ENCODE data around the gene DGKB. TPM values are rescaled to one million over a fixed set of nuclear protein-coding genes. Genes with fewer than 3 reads are reported as not detected.

The DGKB gene
- total RNA-seq, 1 experiment from 2014 or later = not detected

- intact Hi-C loops (cut with micrococcal nuclease; ENCODE audit: unreplicated experiment) = no loop called here
- H3K4me3 ChIP-seq (ENCODE audit: low read depth in 2 of 2, low read length in 2 of 2) = no peak overlapping the region
- no peak overlapping the region for H3K27ac ChIP-seq (ENCODE audit: low read length)
- BruUV-seq (replicated peaks) = no TSS peak
- no peaks in the 10 kb centered on the region for H3K27me3 ChIP-seq (ENCODE audit: control insufficient read depth, insufficient read depth, low read length)
- ATAC-seq = no peak
- CTCF ChIA-PET = no interaction called here
- no peaks in the 10 kb centered on the region for H3K4me1 ChIP-seq (ENCODE audit: control insufficient read depth, insufficient read depth, low read length)
- 0 out of 2 replicates have a peak, but pooled peaks cover 2% of the 10 kb centered on the region for H3K9me3 ChIP-seq (ENCODE audit: control insufficient read depth, insufficient read depth, low read depth, low read length)
- in situ Hi-C loops (cut with HindIII; ENCODE audit: low pct_unique_long_range_greater_than_20kb, low sequenced_read_pairs) = no loop called here
- TF ChIP-seq SIN3A (IDR thresholded peaks at IDR 0.05; ENCODE audit: borderline replicate concordance, insufficient read depth, low read depth, low read length) (no peak), CTCF (IDR thresholded peaks at IDR 0.05) (no peak), REST (IDR thresholded peaks at IDR 0.05; ENCODE audit: insufficient read depth in 1 of 2, low read depth in 2 of 2, low read length in 1 of 2) (no peak), POLR2AphosphoS5 (IDR thresholded peaks at IDR 0.05; ENCODE audit: low read depth, low read length) (no peak), TCF7L2 (IDR thresholded peaks at IDR 0.05; ENCODE audit: low read depth, low read length) (no peak)
- H3K36me3 ChIP-seq (ENCODE audit: control insufficient read depth, insufficient read depth, low read length) = no peaks in the 10 kb centered on the region
- POLR2A ChIA-PET = no interaction called here
- no peak for DNase-seq (ENCODE audit: low read depth, low spot score)
Observed at GRCh38 chr7:14871880-14872279, 30.7 kb downstream of the DGKB start.

GRCh38 chr7:14870394-14870793 lies 32.2 kb downstream of the DGKB start:
- ChIA-PET POLR2A (no interaction called here), CTCF (no interaction called here)
- H3K36me3 ChIP-seq (ENCODE audit: control insufficient read depth, insufficient read depth, low read length) = no peaks in the 10 kb centered on the region
- TF ChIP-seq REST (IDR thresholded peaks at IDR 0.05; ENCODE audit: insufficient read depth in 1 of 2, low read depth in 2 of 2, low read length in 1 of 2) (no peak), POLR2AphosphoS5 (IDR thresholded peaks at IDR 0.05; ENCODE audit: low read depth, low read length) (no peak), TCF7L2 (IDR thresholded peaks at IDR 0.05; ENCODE audit: low read depth, low read length) (no peak), SIN3A (IDR thresholded peaks at IDR 0.05; ENCODE audit: borderline replicate concordance, insufficient read depth, low read depth, low read length) (no peak)
- BruUV-seq (replicated peaks) = no TSS peak
- no peak for DNase-seq (ENCODE audit: low read depth, low spot score)
- no peaks in the 10 kb centered on the region for H3K4me1 ChIP-seq (ENCODE audit: control insufficient read depth, insufficient read depth, low read length)
- H3K27ac ChIP-seq (ENCODE audit: low read length) = no peak overlapping the region
- intact Hi-C loops (cut with micrococcal nuclease; ENCODE audit: unreplicated experiment) (no loop called here), in situ Hi-C loops (cut with HindIII; ENCODE audit: low pct_unique_long_range_greater_than_20kb, low sequenced_read_pairs) (no loop called here)
- no peak for ATAC-seq
- H3K4me3 ChIP-seq (ENCODE audit: low read depth in 2 of 2, low read length in 2 of 2) = no peak overlapping the region
- no peaks in the 10 kb centered on the region for H3K27me3 ChIP-seq (ENCODE audit: control insufficient read depth, insufficient read depth, low read length)
- 0 out of 2 replicates have a peak, but pooled peaks cover 2% of the 10 kb centered on the region for H3K9me3 ChIP-seq (ENCODE audit: control insufficient read depth, insufficient read depth, low read depth, low read length)
